Stimulated activated naive CD4-positive, alpha-beta T cell (primary cell): ENCODE results near the gene DCANP1.

Experiments used
- DNase-seq, 6 experiments: peaks; one replicate each; lab custom pipeline; 2025; lab: John Stamatoyannopoulos, UW

The DCANP1 gene

GRCh38 chr5:135423146-135423845 is 23.9 kb downstream of the DCANP1 start:
- DNase-seq = no peak

- DNase-seq = no peak
Measured at GRCh38 chr5:135422419-135422818, 24.7 kb downstream of the DCANP1 start.

- DNase-seq = no peak
Measured at GRCh38 chr5:135417083-135417482, 30.1 kb downstream of the DCANP1 start.

GRCh38 chr5:135405082-135405481 is 42.1 kb downstream of the DCANP1 start:
- DNase-seq = no peak

GRCh38 chr5:135402031-135402430 is 45.1 kb downstream of the DCANP1 start:
- no peak for DNase-seq

GRCh38 chr5:135400866-135401265 is 46.3 kb downstream of the DCANP1 start:
- DNase-seq = no peak

- no peak for DNase-seq
Measured at GRCh38 chr5:135399794-135400542, 47.2 kb downstream of the DCANP1 start.

GRCh38 chr5:135398855-135399793 is 48.0 kb downstream of the DCANP1 start, which contains the start of gene MACROH2A1:
Gene MACROH2A1 (minus strand): TSS chr5:135399231. CDS start chr5:135389093, 10,138 bp downstream.
- peak; percentile 54 to 76 (median 64) for DNase-seq

- DNase-seq = peak; percentile 3 to 43 (median 26)
Measured at GRCh38 chr5:135398160-135398854, 48.8 kb downstream of the DCANP1 start.

GRCh38 chr5:135397084-135397483 is 50.1 kb downstream of the DCANP1 start:
- DNase-seq = no peak

- no peak for DNase-seq
Measured at GRCh38 chr5:135396459-135397055, 50.6 kb downstream of the DCANP1 start.

GRCh38 chr5:135395866-135396265 is 51.3 kb downstream of the DCANP1 start:
- no peak for DNase-seq

- no peak for DNase-seq
Measured at GRCh38 chr5:135395451-135395850, 51.7 kb downstream of the DCANP1 start.
